SK-N-SH (cell line): ENCODE results near the gene TOR1AIP1.
A peak's percentile ranks its signal among the peaks of the same experiment; 100 is the strongest.

Source experiments
- EP300 ChIP-seq, 2 experiments: IDR thresholded peaks; 2 replicates each; pipeline versions ENCODE4 v1.4.0 to v1.6.1; 2012; ENCODE audit warnings: borderline replicate concordance in 1 of 2, low read depth in 1 of 2, low read length in 1 of 2
- FOSL2 ChIP-seq: IDR thresholded peaks from 2 replicates; pipeline ENCODE4 v1.4.0; 2012; ENCODE audit warnings: low read depth, mild to moderate bottlenecking, moderate library complexity, borderline replicate concordance
- FOXJ3 ChIP-seq: sonication (generic); formaldehyde crosslinking; IDR thresholded peaks from 2 replicates; pipeline ENCODE4 v1.5.1; 2020; ENCODE audit warnings: mild to moderate bottlenecking, missing genetic modification reagents
- JUND ChIP-seq: IDR thresholded peaks from 2 replicates; pipeline ENCODE4 v1.4.0; 2012
- MAX ChIP-seq: IDR thresholded peaks from 2 replicates; pipeline ENCODE4 v1.4.0; 2012; ENCODE audit warnings: low read depth
- NFIC ChIP-seq: IDR thresholded peaks from 2 replicates; pipeline ENCODE4 v1.4.0; 2012; ENCODE audit warnings: borderline replicate concordance
- POLR2AphosphoS5 ChIP-seq: IDR thresholded peaks from 2 replicates; pipeline ENCODE4 v1.6.1; 2012; ENCODE audit warnings: low read depth, low read length
- RFX5 ChIP-seq: IDR thresholded peaks from 2 replicates; pipeline ENCODE4 v1.6.1; 2012; ENCODE audit warnings: mild to moderate bottlenecking, improper control_type of control experiment, low read length
- TEAD4 ChIP-seq: IDR thresholded peaks from 2 replicates; pipeline ENCODE4 v1.4.0; 2012; ENCODE audit warnings: mild to moderate bottlenecking, borderline replicate concordance; ENCODE audit not compliant: insufficient read depth
- TF ChIP-seq, protein P1 (sequence below): fragments of 200-600 bp; sonication (generic); IDR thresholded peaks from 2 replicates; pipeline ENCODE4 v1.6.1; 2017; ENCODE audit warnings: antibody characterized with exemption, mild to moderate bottlenecking, moderate library complexity

DNA sequence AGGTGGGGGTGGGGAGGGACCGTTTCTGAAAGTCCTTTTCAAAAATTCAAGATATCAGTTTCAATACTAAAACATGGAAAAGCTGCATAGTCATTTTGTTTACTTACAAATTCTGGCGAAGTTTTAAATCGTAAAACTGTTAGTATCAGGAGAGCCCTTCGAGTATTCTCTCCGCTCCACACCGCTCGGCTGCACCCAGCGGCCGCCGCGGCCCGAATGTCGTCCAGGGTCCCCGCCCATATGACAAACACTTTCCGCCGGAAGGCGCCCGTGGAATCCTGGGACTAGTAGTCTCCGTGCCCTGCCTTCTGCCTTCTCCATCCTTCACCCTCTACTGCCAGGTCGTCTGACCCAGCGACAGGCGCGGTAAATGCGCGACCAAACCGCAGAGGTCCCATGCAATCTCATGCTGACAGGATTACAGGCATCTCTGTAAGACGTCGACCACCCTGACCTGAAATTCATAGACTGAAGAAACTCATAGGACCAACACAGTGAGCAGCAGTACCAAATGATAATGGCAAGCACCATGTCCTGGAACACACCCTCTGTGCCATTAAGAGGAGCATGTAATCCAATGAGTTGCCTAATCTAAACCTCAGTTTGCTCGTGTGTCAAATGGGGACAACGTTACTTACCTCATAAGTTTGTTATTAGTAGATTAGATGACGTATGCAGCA, 4.4 kb upstream of the TOR1AIP1 start, which contains the start of gene TOR1AIP2:
- TF ChIP-seq POLR2AphosphoS5 = peak; percentile 99
- no peak for TF ChIP-seq EP300 (IDR thresholded peaks at IDR 0.05; ENCODE audit: borderline replicate concordance in 1 of 2, low read depth in 1 of 2, low read length in 1 of 2)
- TF ChIP-seq FOSL2 = no peak
- TF ChIP-seq NFIC = no peak
- TF ChIP-seq, protein P1, sequence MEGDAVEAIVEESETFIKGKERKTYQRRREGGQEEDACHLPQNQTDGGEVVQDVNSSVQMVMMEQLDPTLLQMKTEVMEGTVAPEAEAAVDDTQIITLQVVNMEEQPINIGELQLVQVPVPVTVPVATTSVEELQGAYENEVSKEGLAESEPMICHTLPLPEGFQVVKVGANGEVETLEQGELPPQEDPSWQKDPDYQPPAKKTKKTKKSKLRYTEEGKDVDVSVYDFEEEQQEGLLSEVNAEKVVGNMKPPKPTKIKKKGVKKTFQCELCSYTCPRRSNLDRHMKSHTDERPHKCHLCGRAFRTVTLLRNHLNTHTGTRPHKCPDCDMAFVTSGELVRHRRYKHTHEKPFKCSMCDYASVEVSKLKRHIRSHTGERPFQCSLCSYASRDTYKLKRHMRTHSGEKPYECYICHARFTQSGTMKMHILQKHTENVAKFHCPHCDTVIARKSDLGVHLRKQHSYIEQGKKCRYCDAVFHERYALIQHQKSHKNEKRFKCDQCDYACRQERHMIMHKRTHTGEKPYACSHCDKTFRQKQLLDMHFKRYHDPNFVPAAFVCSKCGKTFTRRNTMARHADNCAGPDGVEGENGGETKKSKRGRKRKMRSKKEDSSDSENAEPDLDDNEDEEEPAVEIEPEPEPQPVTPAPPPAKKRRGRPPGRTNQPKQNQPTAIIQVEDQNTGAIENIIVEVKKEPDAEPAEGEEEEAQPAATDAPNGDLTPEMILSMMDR = no peak
- no peak for TF ChIP-seq RFX5
- TF ChIP-seq MAX = peak; percentile 74
- TF ChIP-seq JUND = no peak
- no peak for TF ChIP-seq TEAD4
- no peak for TF ChIP-seq FOXJ3 (CRISPR knock-in tag)
